ENCODE measurements around the gene MYCBP. TPM values are rescaled to one million over a fixed set of nuclear protein-coding genes. Genes with fewer than 3 reads are reported as not detected.

MYCBP gene
- total RNA-seq, 1 experiment from 2014 or later, result 51.9 TPM

DNA sequence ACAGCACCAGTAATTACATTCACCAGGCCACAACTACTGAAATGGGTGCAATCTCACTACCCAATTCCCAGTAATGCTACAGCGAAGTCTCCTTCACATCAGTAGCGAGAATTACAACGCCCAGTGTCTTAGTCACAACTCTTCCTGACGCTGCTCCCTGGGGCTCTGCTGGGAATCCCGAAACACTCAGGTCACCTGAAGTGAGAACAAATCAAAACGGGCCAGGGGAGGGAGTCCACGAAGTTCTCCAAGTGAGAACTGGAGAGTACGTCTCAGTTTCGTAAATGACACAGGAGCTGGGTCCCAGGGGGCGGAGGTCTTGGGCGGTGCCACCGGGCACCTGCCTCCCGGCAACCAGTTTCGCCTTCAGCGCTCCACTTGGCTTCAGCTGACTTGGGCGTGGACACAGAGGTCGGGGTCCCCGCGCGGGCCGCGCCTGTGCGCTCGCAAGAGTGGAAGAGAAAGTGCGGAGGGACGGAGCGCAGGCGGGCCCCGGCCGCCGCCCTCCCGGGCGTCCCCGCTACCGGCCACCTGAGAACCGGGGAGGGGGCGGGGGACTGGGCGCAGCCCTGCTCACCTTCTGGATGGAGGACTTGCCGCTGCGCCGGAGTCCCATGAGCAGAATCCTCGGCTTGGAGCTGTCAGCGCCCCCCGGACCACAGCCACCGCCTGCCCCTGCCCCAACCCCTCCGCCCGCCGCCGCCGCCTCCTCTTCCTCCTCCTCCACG is 14.2 kb downstream of the MYCBP start:
- no TSS peak for BruUV-seq (replicated peaks)
- TF ChIP-seq, protein P1, sequence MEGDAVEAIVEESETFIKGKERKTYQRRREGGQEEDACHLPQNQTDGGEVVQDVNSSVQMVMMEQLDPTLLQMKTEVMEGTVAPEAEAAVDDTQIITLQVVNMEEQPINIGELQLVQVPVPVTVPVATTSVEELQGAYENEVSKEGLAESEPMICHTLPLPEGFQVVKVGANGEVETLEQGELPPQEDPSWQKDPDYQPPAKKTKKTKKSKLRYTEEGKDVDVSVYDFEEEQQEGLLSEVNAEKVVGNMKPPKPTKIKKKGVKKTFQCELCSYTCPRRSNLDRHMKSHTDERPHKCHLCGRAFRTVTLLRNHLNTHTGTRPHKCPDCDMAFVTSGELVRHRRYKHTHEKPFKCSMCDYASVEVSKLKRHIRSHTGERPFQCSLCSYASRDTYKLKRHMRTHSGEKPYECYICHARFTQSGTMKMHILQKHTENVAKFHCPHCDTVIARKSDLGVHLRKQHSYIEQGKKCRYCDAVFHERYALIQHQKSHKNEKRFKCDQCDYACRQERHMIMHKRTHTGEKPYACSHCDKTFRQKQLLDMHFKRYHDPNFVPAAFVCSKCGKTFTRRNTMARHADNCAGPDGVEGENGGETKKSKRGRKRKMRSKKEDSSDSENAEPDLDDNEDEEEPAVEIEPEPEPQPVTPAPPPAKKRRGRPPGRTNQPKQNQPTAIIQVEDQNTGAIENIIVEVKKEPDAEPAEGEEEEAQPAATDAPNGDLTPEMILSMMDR (conservative IDR thresholded peaks at IDR 0.05), result no peak
- no peak for TF ChIP-seq EZH2 (IDR thresholded peaks at IDR 0.05; ENCODE audit: low read depth)

DNA sequence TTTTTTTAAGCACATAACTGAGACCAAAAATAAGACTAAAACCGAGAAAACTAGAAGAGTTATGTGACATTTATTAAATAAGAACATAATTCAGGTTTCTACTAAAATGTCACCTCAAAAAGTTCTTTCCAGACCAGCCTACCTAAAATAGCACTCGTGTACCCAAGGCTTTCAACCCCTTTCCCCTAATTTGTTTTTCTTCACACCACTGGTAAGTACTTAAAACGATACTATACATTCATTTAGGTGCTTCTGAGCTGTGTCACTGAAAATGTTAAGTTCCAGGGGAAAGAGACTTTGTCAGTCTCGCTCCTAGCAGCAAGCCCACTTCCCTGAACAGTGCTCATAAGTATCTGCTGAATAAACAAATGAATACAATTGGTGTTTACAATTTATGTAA is 20.4 kb downstream of the MYCBP start:
- no peak overlapping the region for H2AFZ ChIP-seq
- DNase-seq, result no peak
- H3K4me2 ChIP-seq, result no peak overlapping the region
- CTCF ChIA-PET, result no interaction called here
- intact Hi-C loops (cut with micrococcal nuclease; ENCODE audit: unreplicated experiment), result no loop called here
- H3K79me2 ChIP-seq (ENCODE audit: low read depth), result peaks cover 13% of the 10 kb centered on the region
- peaks cover 6% of the 10 kb centered on the region for H3K4me1 ChIP-seq (replicated peaks; ENCODE audit: insufficient read depth)
- POLR2A ChIA-PET (ENCODE audit: unreplicated experiment), result no interaction called here
- BruUV-seq (replicated peaks), result no TSS peak
- no peaks in the 10 kb centered on the region for H3K9me3 ChIP-seq (ENCODE audit: insufficient read depth, low read depth)
- H3K27me3 ChIP-seq (ENCODE audit: insufficient read depth, low read depth), result no peaks in the 10 kb centered on the region
- peaks cover 5% of the 10 kb centered on the region; the same call in 1 of the 2 replicates for H3F3A ChIP-seq (ENCODE audit: insufficient read depth, low read depth)
- no peak overlapping the region for H3K4me3 ChIP-seq
- peaks cover 5% of the 10 kb centered on the region; the same call in 1 of the 2 replicates for H4K20me1 ChIP-seq (ENCODE audit: insufficient read depth)
- H3K27ac ChIP-seq, result no peak overlapping the region
- no peaks in the 10 kb centered on the region for H3K9me2 ChIP-seq (ENCODE audit: insufficient read depth)
- TF ChIP-seq EZH2 (IDR thresholded peaks at IDR 0.05; ENCODE audit: low read depth), result no peak
- peaks cover 28% of the 10 kb centered on the region for H3K36me3 ChIP-seq (ENCODE audit: low read depth)

More for the DNA sequence above, 14.2 kb downstream of the MYCBP start:
- Histone ChIP-seq H3K27ac (peak overlapping the region; percentile 59), H3K4me1 (replicated peaks; ENCODE audit: insufficient read depth) (peaks cover 23% of the 10 kb centered on the region), H3K9me2 (ENCODE audit: insufficient read depth) (no peaks in the 10 kb centered on the region), H2AFZ (peak overlapping the region; percentile 79), H3K27me3 (ENCODE audit: insufficient read depth, low read depth) (no peaks in the 10 kb centered on the region), H3K4me3 (peak overlapping the region; percentile 72), H4K20me1 (ENCODE audit: insufficient read depth) (peaks cover 8% of the 10 kb centered on the region; the same call in 1 of the 2 replicates), H3K36me3 (ENCODE audit: low read depth) (peaks cover 28% of the 10 kb centered on the region), H3K4me2 (peak overlapping the region; percentile 84), H3K79me2 (ENCODE audit: low read depth) (peaks cover 27% of the 10 kb centered on the region), H3K9me3 (ENCODE audit: insufficient read depth, low read depth) (no peaks in the 10 kb centered on the region), H3F3A (ENCODE audit: insufficient read depth, low read depth) (peaks cover 26% of the 10 kb centered on the region)
- CTCF ChIA-PET, result interaction anchor here (0.5 to 0.7 kb wide), 4 partner anchors 23 to 845 kb away, joined by 3 to 7 read pairs (median 4); no protein-coding TSS in a partner anchor
- POLR2A ChIA-PET (ENCODE audit: unreplicated experiment), result interaction anchor here (0.6 to 1.0 kb wide), 3 partner anchors 101 to 642 kb away, joined by 3 to 5 read pairs (median 4); partner anchors contain the start of gene NDUFS5
- DNase-seq, result peak; percentile 76 to 82
- intact Hi-C loops (cut with micrococcal nuclease; ENCODE audit: unreplicated experiment), result loop anchor here (1.0 kb wide), 4 partner anchors 100 to 233 kb away; partner anchors contain the start of genes AKIRIN1 and NDUFS5

DNA sequence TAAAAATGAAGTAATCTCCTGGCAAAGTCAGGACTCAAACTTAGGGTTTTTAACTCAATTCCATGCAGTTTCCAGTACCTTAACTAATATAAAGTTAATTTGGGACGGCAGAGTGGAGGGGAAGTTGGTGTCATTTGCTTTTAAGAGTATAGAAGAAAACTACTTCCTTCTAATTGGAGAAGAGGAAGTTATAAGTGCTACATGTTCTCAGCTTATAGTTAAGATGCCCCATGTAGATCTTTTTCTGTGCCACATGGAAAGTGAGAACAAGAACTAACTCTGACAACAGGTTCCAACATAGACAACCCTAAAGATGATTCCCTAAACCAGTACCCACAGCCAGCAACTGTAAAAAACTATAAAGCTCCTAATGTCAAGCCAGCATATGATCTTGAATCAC is 25.1 kb downstream of the MYCBP start:
- Histone ChIP-seq H3K4me1 (replicated peaks; ENCODE audit: insufficient read depth) (no peaks in the 10 kb centered on the region), H3F3A (ENCODE audit: insufficient read depth, low read depth) (no peaks in the 10 kb centered on the region), H3K4me2 (no peak overlapping the region), H3K9me2 (ENCODE audit: insufficient read depth) (no peaks in the 10 kb centered on the region), H3K36me3 (ENCODE audit: low read depth) (peaks cover 25% of the 10 kb centered on the region), H3K27ac (no peak overlapping the region), H3K9me3 (ENCODE audit: insufficient read depth, low read depth) (no peaks in the 10 kb centered on the region), H4K20me1 (ENCODE audit: insufficient read depth) (no peaks in the 10 kb centered on the region), H3K4me3 (no peak overlapping the region), H3K27me3 (ENCODE audit: insufficient read depth, low read depth) (no peaks in the 10 kb centered on the region), H2AFZ (no peak overlapping the region), H3K79me2 (ENCODE audit: low read depth) (no peaks in the 10 kb centered on the region)
- TF ChIP-seq, protein P1 (conservative IDR thresholded peaks at IDR 0.05), result no peak
- TF ChIP-seq EZH2 (IDR thresholded peaks at IDR 0.05; ENCODE audit: low read depth), result no peak
- intact Hi-C loops (cut with micrococcal nuclease; ENCODE audit: unreplicated experiment), result no loop called here
- CTCF ChIA-PET, result no interaction called here
- no TSS peak for BruUV-seq (replicated peaks)
- POLR2A ChIA-PET (ENCODE audit: unreplicated experiment), result no interaction called here
- no peak for DNase-seq
